Measurements from ENCODE around the gene RAB36.

DNA sequence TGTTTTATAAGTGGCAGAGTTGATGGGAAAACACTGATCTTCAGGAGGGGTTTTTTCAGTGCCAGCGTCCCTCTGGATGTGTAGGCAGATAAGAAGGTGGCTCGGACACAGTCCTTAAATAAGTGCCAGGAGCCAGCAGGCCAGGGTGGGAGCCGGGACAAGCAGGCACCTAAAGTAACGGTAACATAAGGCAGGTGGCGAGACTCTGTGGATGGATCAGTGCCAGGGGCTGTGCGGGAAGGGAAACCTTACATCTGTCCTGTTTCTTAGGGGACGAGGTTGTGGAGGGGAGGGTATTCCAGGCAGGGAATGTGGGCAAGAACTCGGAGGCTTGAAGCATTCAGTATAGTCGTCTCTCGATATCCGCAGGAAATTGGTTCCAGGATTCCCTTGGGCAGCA, 50.9 kb downstream of the RAB36 start:
- TF ChIP-seq, protein P1, sequence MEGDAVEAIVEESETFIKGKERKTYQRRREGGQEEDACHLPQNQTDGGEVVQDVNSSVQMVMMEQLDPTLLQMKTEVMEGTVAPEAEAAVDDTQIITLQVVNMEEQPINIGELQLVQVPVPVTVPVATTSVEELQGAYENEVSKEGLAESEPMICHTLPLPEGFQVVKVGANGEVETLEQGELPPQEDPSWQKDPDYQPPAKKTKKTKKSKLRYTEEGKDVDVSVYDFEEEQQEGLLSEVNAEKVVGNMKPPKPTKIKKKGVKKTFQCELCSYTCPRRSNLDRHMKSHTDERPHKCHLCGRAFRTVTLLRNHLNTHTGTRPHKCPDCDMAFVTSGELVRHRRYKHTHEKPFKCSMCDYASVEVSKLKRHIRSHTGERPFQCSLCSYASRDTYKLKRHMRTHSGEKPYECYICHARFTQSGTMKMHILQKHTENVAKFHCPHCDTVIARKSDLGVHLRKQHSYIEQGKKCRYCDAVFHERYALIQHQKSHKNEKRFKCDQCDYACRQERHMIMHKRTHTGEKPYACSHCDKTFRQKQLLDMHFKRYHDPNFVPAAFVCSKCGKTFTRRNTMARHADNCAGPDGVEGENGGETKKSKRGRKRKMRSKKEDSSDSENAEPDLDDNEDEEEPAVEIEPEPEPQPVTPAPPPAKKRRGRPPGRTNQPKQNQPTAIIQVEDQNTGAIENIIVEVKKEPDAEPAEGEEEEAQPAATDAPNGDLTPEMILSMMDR (IDR thresholded peaks at IDR 0.05; ENCODE audit: borderline replicate concordance, extremely low read depth, low read length, poor library complexity, severe bottlenecking), result no peak
- TF ChIP-seq EZH2 (IDR thresholded peaks at IDR 0.05; ENCODE audit: borderline replicate concordance, low read depth, low read length, severe bottlenecking), result no peak
